WTC11 (cell line): ENCODE measurements around the gene BCL7B.

Experiments
- ATF6 ChIP-seq: sonication (generic); formaldehyde crosslinking; IDR thresholded peaks from 2 replicates; pipeline ENCODE4 v1.8.1; 2023; ENCODE audit warnings: mild to moderate bottlenecking, missing genetic modification reagents
- CREB1 ChIP-seq: sonication (generic); formaldehyde crosslinking; IDR thresholded peaks from 2 replicates; pipeline ENCODE4 v1.8.0; 2023; ENCODE audit warnings: mild to moderate bottlenecking, missing genetic modification reagents
- CREM ChIP-seq: sonication (generic); formaldehyde crosslinking; IDR thresholded peaks from 2 replicates; pipeline ENCODE4 v1.8.1; 2022; ENCODE audit warnings: mild to moderate bottlenecking, missing genetic modification reagents, moderate library complexity
- E2F1 ChIP-seq: sonication (generic); formaldehyde crosslinking; IDR thresholded peaks from 2 replicates; pipeline ENCODE4 v1.8.0; 2022; ENCODE audit warnings: mild to moderate bottlenecking, missing genetic modification reagents
- ETV6 ChIP-seq: sonication (generic); formaldehyde crosslinking; IDR thresholded peaks from 2 replicates; pipeline ENCODE4 v1.8.1; 2022; ENCODE audit warnings: mild to moderate bottlenecking, missing genetic modification reagents
- NR1H2 ChIP-seq: sonication (generic); formaldehyde crosslinking; IDR thresholded peaks from 2 replicates; pipeline ENCODE4 v1.9.0; 2021; ENCODE audit warnings: mild to moderate bottlenecking, moderate library complexity, missing genetic modification reagents
- PRRX2 ChIP-seq: fragments of 250-450 bp; sonication (Bioruptor Pico); IDR thresholded peaks from 2 replicates; pipeline ENCODE4 v1.8.0; 2021; ENCODE audit warnings: mild to moderate bottlenecking
- SP1 ChIP-seq: sonication (generic); formaldehyde crosslinking; conservative IDR thresholded peaks from 2 replicates; pipeline ENCODE4 v1.8.1; 2022; ENCODE audit warnings: missing genetic modification reagents
- TP53 ChIP-seq: sonication (generic); formaldehyde crosslinking; IDR thresholded peaks from 2 replicates; pipeline ENCODE4 v1.8.1; 2023; ENCODE audit warnings: mild to moderate bottlenecking, missing genetic modification reagents
- ZNF263 ChIP-seq: sonication (generic); formaldehyde crosslinking; IDR thresholded peaks from 2 replicates; pipeline ENCODE4 v1.8.1; 2022; ENCODE audit warnings: low read depth, mild to moderate bottlenecking, moderate library complexity, missing genetic modification reagents
- TF ChIP-seq, protein P1 (sequence below): fragments of 200-600 bp; IDR thresholded peaks from 2 replicates; pipeline ENCODE4 v1.8.0; 2022; ENCODE audit warnings: antibody characterized with exemption
- TF ChIP-seq, protein P2 (sequence below): sonication (generic); formaldehyde crosslinking; IDR thresholded peaks from 2 replicates; pipeline ENCODE4 v1.8.1; 2023; ENCODE audit warnings: mild to moderate bottlenecking, missing genetic modification reagents, moderate library complexity
- TF ChIP-seq, protein P3 (sequence below): sonication (generic); formaldehyde crosslinking; conservative IDR thresholded peaks from 2 replicates; pipeline ENCODE4 v1.8.1; 2022; ENCODE audit warnings: mild to moderate bottlenecking, missing genetic modification reagents

- TF ChIP-seq, protein P1, sequence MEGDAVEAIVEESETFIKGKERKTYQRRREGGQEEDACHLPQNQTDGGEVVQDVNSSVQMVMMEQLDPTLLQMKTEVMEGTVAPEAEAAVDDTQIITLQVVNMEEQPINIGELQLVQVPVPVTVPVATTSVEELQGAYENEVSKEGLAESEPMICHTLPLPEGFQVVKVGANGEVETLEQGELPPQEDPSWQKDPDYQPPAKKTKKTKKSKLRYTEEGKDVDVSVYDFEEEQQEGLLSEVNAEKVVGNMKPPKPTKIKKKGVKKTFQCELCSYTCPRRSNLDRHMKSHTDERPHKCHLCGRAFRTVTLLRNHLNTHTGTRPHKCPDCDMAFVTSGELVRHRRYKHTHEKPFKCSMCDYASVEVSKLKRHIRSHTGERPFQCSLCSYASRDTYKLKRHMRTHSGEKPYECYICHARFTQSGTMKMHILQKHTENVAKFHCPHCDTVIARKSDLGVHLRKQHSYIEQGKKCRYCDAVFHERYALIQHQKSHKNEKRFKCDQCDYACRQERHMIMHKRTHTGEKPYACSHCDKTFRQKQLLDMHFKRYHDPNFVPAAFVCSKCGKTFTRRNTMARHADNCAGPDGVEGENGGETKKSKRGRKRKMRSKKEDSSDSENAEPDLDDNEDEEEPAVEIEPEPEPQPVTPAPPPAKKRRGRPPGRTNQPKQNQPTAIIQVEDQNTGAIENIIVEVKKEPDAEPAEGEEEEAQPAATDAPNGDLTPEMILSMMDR = no peak
- TF ChIP-seq CREB1 (CRISPR knock-in tag) = no peak
- TF ChIP-seq PRRX2 = no peak
- no peak for TF ChIP-seq TP53 (CRISPR knock-in tag)
- TF ChIP-seq SP1 = no peak
- TF ChIP-seq ZNF263 = no peak
- TF ChIP-seq NR1H2 (CRISPR knock-in tag) = no peak
- no peak for TF ChIP-seq CREM (CRISPR knock-in tag)
- TF ChIP-seq E2F1 = no peak
- no peak for TF ChIP-seq ETV6 (CRISPR knock-in tag)
- TF ChIP-seq, protein P2, sequence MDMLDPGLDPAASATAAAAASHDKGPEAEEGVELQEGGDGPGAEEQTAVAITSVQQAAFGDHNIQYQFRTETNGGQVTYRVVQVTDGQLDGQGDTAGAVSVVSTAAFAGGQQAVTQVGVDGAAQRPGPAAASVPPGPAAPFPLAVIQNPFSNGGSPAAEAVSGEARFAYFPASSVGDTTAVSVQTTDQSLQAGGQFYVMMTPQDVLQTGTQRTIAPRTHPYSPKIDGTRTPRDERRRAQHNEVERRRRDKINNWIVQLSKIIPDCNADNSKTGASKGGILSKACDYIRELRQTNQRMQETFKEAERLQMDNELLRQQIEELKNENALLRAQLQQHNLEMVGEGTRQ (CRISPR knock-in tag) = no peak
- no peak for TF ChIP-seq ATF6
- TF ChIP-seq, protein P3, sequence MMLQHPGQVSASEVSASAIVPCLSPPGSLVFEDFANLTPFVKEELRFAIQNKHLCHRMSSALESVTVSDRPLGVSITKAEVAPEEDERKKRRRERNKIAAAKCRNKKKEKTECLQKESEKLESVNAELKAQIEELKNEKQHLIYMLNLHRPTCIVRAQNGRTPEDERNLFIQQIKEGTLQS = no peak
Measured at GRCh38 chr7:73520673-73521635, 36.5 kb downstream of the BCL7B start.
